Adrenal gland (tissue), 5 donors: ENCODE results near the gene TBX6.

Experiments used
- POLR2A ChIP-seq, 2 donors: fragments of 450-650 bp; IDR thresholded peaks; one replicate each; pipeline ENCODE4 v1.6.1; 2017; ENCODE audit warnings: antibody characterized with exemption in 2 of 2, mild to moderate bottlenecking in 2 of 2, moderate library complexity in 1 of 2
- TF ChIP-seq, protein P1 (sequence below), 6 experiments: fragments of 450-650 bp in 4 of 6; fragments of 200-600 bp in 2 of 6; sonication (generic) in 1 of 6; IDR thresholded peaks; 1 replicate in 5 of 6; 2 replicates in 1 of 6; pipeline versions ENCODE4 v1.5.1 to v1.8.0; 2016 to 2021; ENCODE audit warnings: antibody characterized with exemption in 6 of 6, mild to moderate bottlenecking in 2 of 6, moderate library complexity in 1 of 6
- donor health status: DM: no; HTN: no; CAD: no.

DNA sequence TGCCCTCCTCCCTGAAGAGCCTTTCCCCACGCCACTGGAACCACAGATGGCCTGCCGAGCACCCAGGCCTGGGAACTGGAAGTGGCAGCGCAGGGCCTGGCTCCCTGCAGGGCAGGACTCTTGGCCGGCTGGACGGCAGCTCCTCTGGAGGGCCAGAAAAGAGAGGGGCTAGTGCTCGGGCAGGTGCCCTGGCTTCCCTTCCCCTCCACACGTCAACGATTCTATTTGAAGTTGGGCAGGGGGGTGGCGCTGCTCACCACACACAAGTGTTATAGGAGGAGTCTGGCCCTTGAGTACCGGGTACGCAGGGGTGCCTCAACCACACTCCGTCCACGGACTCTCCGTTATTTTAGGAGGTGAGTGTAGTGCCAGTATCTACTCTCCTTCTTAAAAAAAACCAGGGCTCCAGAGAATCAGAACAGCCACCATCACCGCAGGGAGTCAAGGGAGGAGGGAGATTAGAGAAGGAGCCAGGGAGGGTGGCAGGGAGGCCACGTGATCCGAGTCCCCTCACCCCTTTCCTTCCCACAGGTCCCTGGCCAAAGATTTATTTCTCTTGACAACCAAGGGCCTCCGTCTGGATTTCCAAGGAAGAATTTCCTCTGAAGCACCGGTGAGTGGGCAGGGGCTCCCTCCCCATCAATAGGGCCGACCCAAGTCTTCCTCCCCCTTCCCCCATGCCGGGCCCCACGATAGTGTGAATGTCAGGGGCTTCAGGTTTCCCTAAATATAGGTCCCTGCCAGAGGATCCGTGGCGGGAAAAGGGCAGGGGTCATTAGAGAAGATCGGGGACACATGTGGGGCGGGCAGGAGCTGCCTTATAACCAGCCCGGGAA, 27.6 kb downstream of the TBX6 start:
- TF ChIP-seq, protein P1, sequence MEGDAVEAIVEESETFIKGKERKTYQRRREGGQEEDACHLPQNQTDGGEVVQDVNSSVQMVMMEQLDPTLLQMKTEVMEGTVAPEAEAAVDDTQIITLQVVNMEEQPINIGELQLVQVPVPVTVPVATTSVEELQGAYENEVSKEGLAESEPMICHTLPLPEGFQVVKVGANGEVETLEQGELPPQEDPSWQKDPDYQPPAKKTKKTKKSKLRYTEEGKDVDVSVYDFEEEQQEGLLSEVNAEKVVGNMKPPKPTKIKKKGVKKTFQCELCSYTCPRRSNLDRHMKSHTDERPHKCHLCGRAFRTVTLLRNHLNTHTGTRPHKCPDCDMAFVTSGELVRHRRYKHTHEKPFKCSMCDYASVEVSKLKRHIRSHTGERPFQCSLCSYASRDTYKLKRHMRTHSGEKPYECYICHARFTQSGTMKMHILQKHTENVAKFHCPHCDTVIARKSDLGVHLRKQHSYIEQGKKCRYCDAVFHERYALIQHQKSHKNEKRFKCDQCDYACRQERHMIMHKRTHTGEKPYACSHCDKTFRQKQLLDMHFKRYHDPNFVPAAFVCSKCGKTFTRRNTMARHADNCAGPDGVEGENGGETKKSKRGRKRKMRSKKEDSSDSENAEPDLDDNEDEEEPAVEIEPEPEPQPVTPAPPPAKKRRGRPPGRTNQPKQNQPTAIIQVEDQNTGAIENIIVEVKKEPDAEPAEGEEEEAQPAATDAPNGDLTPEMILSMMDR (IDR thresholded peaks at IDR 0.05), result peak in 4 of 6 experiments; percentile 13 to 34 (median 26)
- peak in 1 of 2 donors; percentile 46 for TF ChIP-seq POLR2A (IDR thresholded peaks at IDR 0.05)
